Erythroblast (primary cell): ENCODE results near the gene PLXND1.

Experiments
- GATA1 ChIP-seq: IDR thresholded peaks from 2 replicates; pipeline ENCODE4 v1.6.1; 2011; ENCODE audit warnings: low read depth, mild to moderate bottlenecking, control low read depth, low read length, moderate library complexity
- POLR2A ChIP-seq: IDR thresholded peaks from 2 replicates; pipeline ENCODE4 v1.6.1; 2011; ENCODE audit warnings: mild to moderate bottlenecking, low read length

DNA sequence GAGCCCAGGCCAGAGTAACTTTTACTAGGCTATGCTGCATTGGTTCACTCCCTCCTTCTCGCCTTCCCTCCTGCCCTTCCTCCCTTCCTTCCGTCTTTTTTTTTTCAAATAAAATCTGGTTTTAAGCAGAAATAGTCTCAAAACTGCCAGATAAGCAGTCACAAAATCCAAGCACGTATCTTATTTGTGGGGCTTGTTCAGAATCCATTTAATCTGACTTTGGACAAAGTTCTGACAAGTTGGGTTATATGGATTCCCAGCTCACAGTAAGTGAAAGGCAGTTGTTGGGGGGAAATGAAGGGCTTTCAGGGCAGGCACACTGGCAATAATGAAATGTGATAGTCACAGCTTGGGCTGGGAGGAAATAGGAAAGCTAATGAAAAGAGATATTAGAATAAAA lies 32.0 kb upstream of the PLXND1 start:
- TF ChIP-seq POLR2A (no peak), GATA1 (no peak)
